Measurements from ENCODE around the gene FBN2. TPM values are rescaled to one million over a fixed set of nuclear protein-coding genes. Genes with fewer than 3 reads are reported as not detected.

The FBN2 gene
- total and polyA plus RNA-seq, 2 of the 4 experiments (the other 2 are of a cell fraction): 26.7 to 69.0 TPM

GRCh38 chr5:128212191-128212806 lies 325.7 kb downstream of the FBN2 start:
- H2BK5ac ChIP-seq (ENCODE audit: low read depth, low read length, poor library complexity, severe bottlenecking): no peak overlapping the region
- H3K27ac ChIP-seq (ENCODE audit: insufficient read depth, low read length): no peak overlapping the region
- H3K9me3 ChIP-seq (ENCODE audit: control insufficient read depth, insufficient read depth, low read length): no peaks in the 10 kb centered on the region
- no peak overlapping the region for H2BK20ac ChIP-seq (ENCODE audit: low read depth, low read length)
- no peak overlapping the region for H4K91ac ChIP-seq (ENCODE audit: insufficient read depth, low read depth, low read length)
- peaks cover under 1% of the 10 kb centered on the region; the same call in 1 of the 2 replicates for H3K4me1 ChIP-seq (ENCODE audit: control insufficient read depth, insufficient read depth, low read length)
- no peak overlapping the region for H2AK9ac ChIP-seq (replicated peaks; ENCODE audit: low read depth, low read length, poor library complexity)
- no peak overlapping the region for H3K18ac ChIP-seq (ENCODE audit: low read depth, low read length)
- H3K4me3 ChIP-seq (ENCODE audit: insufficient read depth, low read depth, low read length): no peak overlapping the region
- H3K4ac ChIP-seq (ENCODE audit: low read depth, low read length): no peak overlapping the region
- H3K23ac ChIP-seq (ENCODE audit: low read depth, low read length): no peak overlapping the region
- WGBS, 2 experiments (ENCODE audit: extremely low coverage in 2 of 2, insufficient read length in 1 of 2): 60% methylated on average over 1 of the region's 5 CpGs; no CpG with 5 or more reads in 1 of the 2 experiments
- no peak for TF ChIP-seq RFX5 (IDR thresholded peaks at IDR 0.05; ENCODE audit: low read depth, low read length)
- no peak for TF ChIP-seq MAFK (IDR thresholded peaks at IDR 0.05; ENCODE audit: low read depth, low read length)
- TF ChIP-seq RAD21 (IDR thresholded peaks at IDR 0.05; ENCODE audit: low read length): no peak
- TF ChIP-seq NFE2L2 (IDR thresholded peaks at IDR 0.05; ENCODE audit: low read depth, low read length): no peak
- no peak for TF ChIP-seq CEBPB (IDR thresholded peaks at IDR 0.05; ENCODE audit: low read depth, low read length)
- TF ChIP-seq BHLHE40 (IDR thresholded peaks at IDR 0.05; ENCODE audit: low read depth, low read length): no peak
- no peak for TF ChIP-seq MXI1 (IDR thresholded peaks at IDR 0.05; ENCODE audit: borderline replicate concordance, low read depth, low read length)
- no peak for TF ChIP-seq MAZ (IDR thresholded peaks at IDR 0.05; ENCODE audit: borderline replicate concordance, low read depth, low read length)
- no peak for TF ChIP-seq CTCF (conservative IDR thresholded peaks at IDR 0.05; ENCODE audit: low read depth, low read length)
- TF ChIP-seq RCOR1 (IDR thresholded peaks at IDR 0.05; ENCODE audit: insufficient replicate concordance, low read length): no peak
- TF ChIP-seq CHD1 (IDR thresholded peaks at IDR 0.05; ENCODE audit: low read depth, low read length): no peak
- no peak for TF ChIP-seq SMC3 (IDR thresholded peaks at IDR 0.05; ENCODE audit: low read depth, low read length)
- TF ChIP-seq ELK1 (IDR thresholded peaks at IDR 0.05; ENCODE audit: borderline replicate concordance, low read depth, low read length): no peak
- no peak for TF ChIP-seq POLR2A (IDR thresholded peaks at IDR 0.05; ENCODE audit: low read depth, low read length)
- no peak for TF ChIP-seq FOS (IDR thresholded peaks at IDR 0.05; ENCODE audit: low read depth, low read length)
- TF ChIP-seq USF2 (IDR thresholded peaks at IDR 0.05; ENCODE audit: low read depth, low read length): no peak
- no peaks in the 10 kb centered on the region for H3K9me1 ChIP-seq (ENCODE audit: insufficient read depth, low read length)
- H4K8ac ChIP-seq (ENCODE audit: low read depth in 2 of 2, low read length in 2 of 2): no peak overlapping the region
- dilution Hi-C loops (cut with HindIII; ENCODE audit: low sequenced_read_pairs, unreplicated experiment) (no loop called here), in situ Hi-C loops (cut with MboI; ENCODE audit: low sequenced_read_pairs) (loop anchor here (5.0 kb wide), 1 partner anchor 290 kb away; no protein-coding TSS in a partner anchor), intact Hi-C loops (cut with micrococcal nuclease) (loop anchor here (5.0 kb wide), 3 partner anchors 50 to 1555 kb away; no protein-coding TSS in a partner anchor)
- no peaks in the 10 kb centered on the region for H3K27me3 ChIP-seq (ENCODE audit: control insufficient read depth, insufficient read depth, low read length)
- no TSS peak for BruUV-seq (replicated peaks)
- no peak overlapping the region for H2AFZ ChIP-seq (replicated peaks; ENCODE audit: low read length, poor library complexity)
- ATAC-seq (ENCODE audit: low read depth) (no peak), DNase-seq (no peak)
- no peak overlapping the region for H2AK5ac ChIP-seq (ENCODE audit: low read depth, low read length)
- H4K20me1 ChIP-seq (ENCODE audit: insufficient read depth, low read length): no peaks in the 10 kb centered on the region
- H2BK120ac ChIP-seq (ENCODE audit: low read depth, low read length): no peak overlapping the region
- no peaks in the 10 kb centered on the region for H3K79me1 ChIP-seq (ENCODE audit: low read depth in 1 of 2, low read length in 2 of 2)
- no peak overlapping the region for H2BK15ac ChIP-seq (ENCODE audit: low read depth, low read length)
- POLR2A ChIA-PET (ENCODE audit: unreplicated experiment): no interaction called here
- no peak overlapping the region for H3K14ac ChIP-seq (replicated peaks; ENCODE audit: low read depth, low read length)
- CTCF ChIA-PET: no interaction called here
- no peaks in the 10 kb centered on the region for H3K36me3 ChIP-seq (ENCODE audit: control insufficient read depth, insufficient read depth, low read length)
- H4K5ac ChIP-seq (ENCODE audit: low read depth, low read length): no peak overlapping the region
- H3K4me2 ChIP-seq (ENCODE audit: low read depth, low read length): no peak overlapping the region
- H3K56ac ChIP-seq (ENCODE audit: extremely low read depth, insufficient read depth, low read length): no peak overlapping the region
- H3K9ac ChIP-seq (ENCODE audit: low read depth, low read length): no peak overlapping the region
